ENCODE results near the gene FICD. TPM values are rescaled to one million over a fixed set of nuclear protein-coding genes. Genes with fewer than 3 reads are reported as not detected.

The FICD gene
- total RNA-seq, 1 experiment from 2014 or later = 10.1 TPM

GRCh38 chr12:108465417-108465816 is 49.7 kb upstream of the FICD start:
- no peak overlapping the region for H3K4me3 ChIP-seq (ENCODE audit: low read depth in 2 of 2, low read length in 2 of 2)
- no peaks in the 10 kb centered on the region; the same call in 1 of the 2 replicates for H3K27me3 ChIP-seq (ENCODE audit: control insufficient read depth, insufficient read depth, low read length)
- TF ChIP-seq, protein P1, sequence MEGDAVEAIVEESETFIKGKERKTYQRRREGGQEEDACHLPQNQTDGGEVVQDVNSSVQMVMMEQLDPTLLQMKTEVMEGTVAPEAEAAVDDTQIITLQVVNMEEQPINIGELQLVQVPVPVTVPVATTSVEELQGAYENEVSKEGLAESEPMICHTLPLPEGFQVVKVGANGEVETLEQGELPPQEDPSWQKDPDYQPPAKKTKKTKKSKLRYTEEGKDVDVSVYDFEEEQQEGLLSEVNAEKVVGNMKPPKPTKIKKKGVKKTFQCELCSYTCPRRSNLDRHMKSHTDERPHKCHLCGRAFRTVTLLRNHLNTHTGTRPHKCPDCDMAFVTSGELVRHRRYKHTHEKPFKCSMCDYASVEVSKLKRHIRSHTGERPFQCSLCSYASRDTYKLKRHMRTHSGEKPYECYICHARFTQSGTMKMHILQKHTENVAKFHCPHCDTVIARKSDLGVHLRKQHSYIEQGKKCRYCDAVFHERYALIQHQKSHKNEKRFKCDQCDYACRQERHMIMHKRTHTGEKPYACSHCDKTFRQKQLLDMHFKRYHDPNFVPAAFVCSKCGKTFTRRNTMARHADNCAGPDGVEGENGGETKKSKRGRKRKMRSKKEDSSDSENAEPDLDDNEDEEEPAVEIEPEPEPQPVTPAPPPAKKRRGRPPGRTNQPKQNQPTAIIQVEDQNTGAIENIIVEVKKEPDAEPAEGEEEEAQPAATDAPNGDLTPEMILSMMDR (IDR thresholded peaks at IDR 0.05) = no peak
- TF ChIP-seq POLR2AphosphoS5 (IDR thresholded peaks at IDR 0.05; ENCODE audit: low read depth, low read length) (no peak), SIN3A (IDR thresholded peaks at IDR 0.05; ENCODE audit: borderline replicate concordance, insufficient read depth, low read depth, low read length) (no peak), TCF7L2 (IDR thresholded peaks at IDR 0.05; ENCODE audit: low read depth, low read length) (no peak)
- TF ChIP-seq, protein P2, sequence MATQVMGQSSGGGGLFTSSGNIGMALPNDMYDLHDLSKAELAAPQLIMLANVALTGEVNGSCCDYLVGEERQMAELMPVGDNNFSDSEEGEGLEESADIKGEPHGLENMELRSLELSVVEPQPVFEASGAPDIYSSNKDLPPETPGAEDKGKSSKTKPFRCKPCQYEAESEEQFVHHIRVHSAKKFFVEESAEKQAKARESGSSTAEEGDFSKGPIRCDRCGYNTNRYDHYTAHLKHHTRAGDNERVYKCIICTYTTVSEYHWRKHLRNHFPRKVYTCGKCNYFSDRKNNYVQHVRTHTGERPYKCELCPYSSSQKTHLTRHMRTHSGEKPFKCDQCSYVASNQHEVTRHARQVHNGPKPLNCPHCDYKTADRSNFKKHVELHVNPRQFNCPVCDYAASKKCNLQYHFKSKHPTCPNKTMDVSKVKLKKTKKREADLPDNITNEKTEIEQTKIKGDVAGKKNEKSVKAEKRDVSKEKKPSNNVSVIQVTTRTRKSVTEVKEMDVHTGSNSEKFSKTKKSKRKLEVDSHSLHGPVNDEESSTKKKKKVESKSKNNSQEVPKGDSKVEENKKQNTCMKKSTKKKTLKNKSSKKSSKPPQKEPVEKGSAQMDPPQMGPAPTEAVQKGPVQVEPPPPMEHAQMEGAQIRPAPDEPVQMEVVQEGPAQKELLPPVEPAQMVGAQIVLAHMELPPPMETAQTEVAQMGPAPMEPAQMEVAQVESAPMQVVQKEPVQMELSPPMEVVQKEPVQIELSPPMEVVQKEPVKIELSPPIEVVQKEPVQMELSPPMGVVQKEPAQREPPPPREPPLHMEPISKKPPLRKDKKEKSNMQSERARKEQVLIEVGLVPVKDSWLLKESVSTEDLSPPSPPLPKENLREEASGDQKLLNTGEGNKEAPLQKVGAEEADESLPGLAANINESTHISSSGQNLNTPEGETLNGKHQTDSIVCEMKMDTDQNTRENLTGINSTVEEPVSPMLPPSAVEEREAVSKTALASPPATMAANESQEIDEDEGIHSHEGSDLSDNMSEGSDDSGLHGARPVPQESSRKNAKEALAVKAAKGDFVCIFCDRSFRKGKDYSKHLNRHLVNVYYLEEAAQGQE (IDR thresholded peaks at IDR 0.05; ENCODE audit: insufficient read depth in 1 of 2, low read depth in 2 of 2, low read length in 1 of 2) = no peak
- ATAC-seq (no peak), DNase-seq (ENCODE audit: low read depth, low spot score) (no peak)
- H3K27ac ChIP-seq (ENCODE audit: low read length) = no peak overlapping the region
- no peaks in the 10 kb centered on the region for H3K9me3 ChIP-seq (ENCODE audit: control insufficient read depth, insufficient read depth, low read depth, low read length)
- BruUV-seq (replicated peaks) = no TSS peak
- in situ Hi-C loops (cut with HindIII; ENCODE audit: low pct_unique_long_range_greater_than_20kb, low sequenced_read_pairs) = no loop called here
- H3K36me3 ChIP-seq (ENCODE audit: control insufficient read depth, insufficient read depth, low read length) = no peaks in the 10 kb centered on the region
- ChIA-PET POLR2A (no interaction called here), CTCF (no interaction called here)
- intact Hi-C loops (cut with micrococcal nuclease; ENCODE audit: unreplicated experiment) = no loop called here
- no peaks in the 10 kb centered on the region for H3K4me1 ChIP-seq (ENCODE audit: control insufficient read depth, insufficient read depth, low read length)

GRCh38 chr12:108468196-108468968 is 46.7 kb upstream of the FICD start:
- Histone ChIP-seq H3K27me3 (ENCODE audit: control insufficient read depth, insufficient read depth, low read length) (no peaks in the 10 kb centered on the region; the same call in 1 of the 2 replicates), H3K27ac (ENCODE audit: low read length) (no peak overlapping the region), H3K4me1 (ENCODE audit: control insufficient read depth, insufficient read depth, low read length) (no peaks in the 10 kb centered on the region), H3K4me3 (ENCODE audit: low read depth in 2 of 2, low read length in 2 of 2) (no peak overlapping the region), H3K9me3 (ENCODE audit: control insufficient read depth, insufficient read depth, low read depth, low read length) (no peaks in the 10 kb centered on the region), H3K36me3 (ENCODE audit: control insufficient read depth, insufficient read depth, low read length) (no peaks in the 10 kb centered on the region)
- BruUV-seq (replicated peaks) = no TSS peak
- intact Hi-C loops (cut with micrococcal nuclease; ENCODE audit: unreplicated experiment) = no loop called here
- TF ChIP-seq POLR2AphosphoS5 (IDR thresholded peaks at IDR 0.05; ENCODE audit: low read depth, low read length) (no peak), TCF7L2 (IDR thresholded peaks at IDR 0.05; ENCODE audit: low read depth, low read length) (no peak)
- TF ChIP-seq, protein P2 (IDR thresholded peaks at IDR 0.05; ENCODE audit: insufficient read depth in 1 of 2, low read depth in 2 of 2, low read length in 1 of 2) = peak; percentile 89 to 93
- ChIA-PET CTCF (no interaction called here), POLR2A (no interaction called here)
- no peak for DNase-seq (ENCODE audit: low read depth, low spot score)
- in situ Hi-C loops (cut with HindIII; ENCODE audit: low pct_unique_long_range_greater_than_20kb, low sequenced_read_pairs) = no loop called here
- no peak for ATAC-seq
